ENCODE results near the gene HOXB7. TPM values are rescaled to one million over a fixed set of nuclear protein-coding genes. Genes with fewer than 3 reads are reported as not detected.

Gene HOXB7
- total and polyA plus RNA-seq, 7 donors = 0.85 to 3.0 (median 1.6) TPM

GRCh38 chr17:48626245-48627117 is 15.7 kb upstream of the HOXB7 start, which contains the start of gene HOXB9:
Gene HOXB9 (minus strand): TSS chr17:48626358. CDS start chr17:48626269, 89 bp downstream.
- ATAC-seq = peak in 2 of 4 donors; percentile 10 to 38
- Histone ChIP-seq H3K27ac (no peak within 1 kb of the TSS), H3K4me1 (peaks cover 20% of the 10 kb centered on the region), H3K4me3 (peak within 1 kb of the TSS; percentile 62), H3K9me3 (no peaks in the 10 kb centered on the region), H3K27me3 (ENCODE audit: insufficient read depth in 3 of 3, low read length in 2 of 3) (peaks cover 0 to 99% (median 62%) of the 10 kb centered on the region in 3 donors), H3K36me3 (ENCODE audit: insufficient read depth in 1 of 2, low read depth in 1 of 2) (no peaks in the 10 kb centered on the region)
- intact Hi-C loops (cut with DNase I) = no loop called here
- no peak for TF ChIP-seq CTCF (IDR thresholded peaks at IDR 0.05)
- no peak for DNase-seq
- WGBS, 3 donors = 1 to 2% (median 1%) methylated on average over 41 to 50 of the region's 50 CpGs

- 0 to 1% (median 0%) methylated on average over 57 to 69 of the region's 69 CpGs for WGBS, 3 donors
- Histone ChIP-seq H3K36me3 (ENCODE audit: insufficient read depth in 1 of 2, low read depth in 1 of 2) (no peaks in the 10 kb centered on the region), H3K27me3 (ENCODE audit: insufficient read depth in 3 of 3, low read length in 2 of 3) (peaks cover 2 to 100% (median 57%) of the 10 kb centered on the region in 3 donors), H3K4me1 (peaks cover 20% of the 10 kb centered on the region), H3K4me3 (peak overlapping the region; percentile 62), H3K9me3 (no peaks in the 10 kb centered on the region), H3K27ac (no peak overlapping the region)
- DNase-seq (no peak), ATAC-seq (peak in 3 of 4 donors; percentile 53 to 65 (median 53))
- TF ChIP-seq CTCF (IDR thresholded peaks at IDR 0.05) = no peak
- intact Hi-C loops (cut with DNase I) = no loop called here
These were observed 14.9 kb upstream of the HOXB7 start for GRCh38 chr17:48625495-48626244.

DNA sequence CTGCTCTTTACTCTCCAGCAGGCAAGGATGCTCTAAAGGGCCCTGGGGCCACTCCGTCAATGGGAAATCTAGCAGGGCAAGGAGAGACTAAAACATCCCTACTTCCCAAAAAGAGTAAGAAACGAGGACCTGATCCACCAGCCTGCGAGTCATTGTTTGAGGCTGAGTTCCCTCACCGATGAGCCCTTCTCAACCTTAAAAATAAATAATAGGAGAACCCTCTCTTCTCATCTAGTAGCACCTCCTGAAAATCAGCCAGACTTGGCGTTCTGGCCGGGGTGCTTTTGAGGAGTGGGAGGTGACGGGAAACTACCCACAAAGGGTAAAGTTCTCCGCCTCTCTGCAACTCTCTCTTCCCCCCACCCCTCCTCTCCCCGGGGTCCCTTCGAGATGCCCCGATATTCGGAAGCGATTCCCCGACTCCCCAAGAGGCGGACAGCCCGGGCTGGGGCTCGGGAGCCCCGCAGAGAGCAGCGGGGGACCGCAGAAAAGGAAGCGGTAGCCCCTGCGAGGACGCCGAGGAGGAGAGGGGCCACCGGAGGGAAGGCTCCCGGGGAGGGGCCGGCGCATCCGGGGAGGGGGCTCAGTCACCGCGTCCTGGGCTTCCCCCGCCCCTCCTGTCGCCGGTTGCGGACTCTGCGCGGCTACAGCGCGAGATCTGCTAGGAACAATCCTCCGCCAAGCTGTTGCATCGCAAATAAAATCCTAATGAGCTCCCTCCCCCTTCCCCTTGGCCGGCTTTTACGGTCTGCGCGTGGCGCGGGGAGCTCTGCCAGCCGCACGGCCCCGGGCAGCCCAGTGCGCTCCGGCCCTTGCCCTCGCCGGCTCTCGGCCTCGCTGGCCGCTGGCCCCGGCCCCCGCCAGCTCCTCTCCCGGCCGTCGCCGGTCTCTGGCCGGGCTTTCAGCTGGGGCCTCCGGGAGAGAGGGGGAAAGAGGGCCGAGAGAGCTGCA is 14.0 kb upstream of the HOXB7 start:
- WGBS, 3 donors = 1 to 4% (median 2%) methylated on average over 47 to 66 of the region's 66 CpGs
- Histone ChIP-seq H3K4me1 (peaks cover 20% of the 10 kb centered on the region), H3K4me3 (peak overlapping the region; percentile 62), H3K27me3 (ENCODE audit: insufficient read depth in 3 of 3, low read length in 2 of 3) (peaks cover 5 to 100% (median 62%) of the 10 kb centered on the region in 3 donors), H3K27ac (no peak overlapping the region), H3K36me3 (ENCODE audit: insufficient read depth in 1 of 2, low read depth in 1 of 2) (no peaks in the 10 kb centered on the region), H3K9me3 (no peaks in the 10 kb centered on the region)
- ATAC-seq (peak; percentile 22 to 63 (median 44)), DNase-seq (no peak)
- no peak for TF ChIP-seq CTCF (IDR thresholded peaks at IDR 0.05)
- intact Hi-C loops (cut with DNase I) = no loop called here

DNA sequence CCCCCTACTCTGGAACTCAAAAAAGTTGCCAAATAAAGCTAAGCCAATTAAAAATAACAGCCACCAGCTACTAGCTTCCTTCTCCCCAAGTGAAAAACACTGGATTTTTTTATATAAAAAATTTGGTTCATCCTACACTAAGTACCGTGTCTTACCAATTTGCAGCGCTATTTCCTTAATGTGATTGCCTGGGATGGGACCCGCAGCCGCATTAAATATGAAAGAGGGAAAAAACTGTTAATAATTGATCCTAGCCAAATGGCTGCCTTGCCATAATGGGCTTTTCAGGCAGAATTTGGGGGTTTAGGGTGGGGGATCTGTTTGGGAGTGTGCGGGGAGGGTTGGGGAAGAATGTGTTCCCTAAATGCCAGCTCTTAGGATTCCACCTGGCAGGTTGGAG is 13.3 kb upstream of the HOXB7 start:
- intact Hi-C loops (cut with DNase I) = no loop called here
- no peak overlapping the region for H3K27ac ChIP-seq
- no peaks in the 10 kb centered on the region for H3K36me3 ChIP-seq (ENCODE audit: insufficient read depth in 1 of 2, low read depth in 1 of 2)
- DNase-seq (no peak), ATAC-seq (no peak)
- no peak overlapping the region for H3K4me3 ChIP-seq
- H3K9me3 ChIP-seq = no peaks in the 10 kb centered on the region
- TF ChIP-seq CTCF (IDR thresholded peaks at IDR 0.05) = no peak
- H3K27me3 ChIP-seq (ENCODE audit: insufficient read depth in 3 of 3, low read length in 2 of 3) = peaks cover 5 to 100% (median 60%) of the 10 kb centered on the region in 3 donors
- H3K4me1 ChIP-seq = peaks cover 20% of the 10 kb centered on the region
- WGBS, 3 donors = 23 to 31% (median 25%) methylated on average over 5 of the region's 5 CpGs

All from psoas muscle (tissue), 8 donors.